PC-9 (cell line): ENCODE measurements around the gene AKAP6. TPM values are rescaled to one million over a fixed set of nuclear protein-coding genes. Genes with fewer than 3 reads are reported as not detected.

ENCODE experiments used
- BruUV-seq: library from RNA; stranded (reverse); fragments of 400-500 nt; replicated peaks from 2 replicates; lab custom pipeline; 2021; lab: Mats Ljungman, UMichigan
- CTCF ChIA-PET: fragments of 300-600 bp; sonication (Branson Sonifier 250); formaldehyde crosslinking; loops from one replicate; lab custom pipeline; 2022; ENCODE audit warnings: antibody characterized with exemption; lab: Charles Lee
- POLR2A ChIA-PET: fragments of 300-600 bp; sonication (Branson Sonifier 250); formaldehyde crosslinking; loops from one replicate; lab custom pipeline; 2022; ENCODE audit warnings: antibody characterized with exemption; ENCODE audit not compliant: unreplicated experiment; lab: Charles Lee
- DNase-seq, 2 experiments: peaks; one replicate each; pipeline versions ENCODE4 v3.0.0 to v3.0.0-alpha.2; 2015 to 2022; ENCODE audit warnings: mixed read lengths in 1 of 2
- H2AFZ ChIP-seq: fragments of 200-600 bp; sonication (generic); 2 replicates; pipeline ENCODE4 v1.8.1; 2017; ENCODE audit warnings: antibody characterized with exemption
- H3F3A ChIP-seq: fragments of 200-600 bp; sonication (generic); 2 replicates; pipeline ENCODE4 v1.8.1; 2017; ENCODE audit warnings: antibody characterized with exemption, mild to moderate bottlenecking, low read depth; ENCODE audit not compliant: insufficient read depth
- H3K27ac ChIP-seq: fragments of 200-600 bp; sonication (generic); 2 replicates; pipeline ENCODE4 v1.6.1; 2016; ENCODE audit warnings: mixed run types
- H3K27me3 ChIP-seq: fragments of 200-600 bp; sonication (generic); 2 replicates; pipeline ENCODE4 v1.6.1; 2016; ENCODE audit warnings: low read depth, mixed run types; ENCODE audit not compliant: insufficient read depth
- H3K36me3 ChIP-seq: fragments of 200-600 bp; sonication (generic); 2 replicates; pipeline ENCODE4 v1.6.1; 2016; ENCODE audit warnings: low read depth, mixed run types
- H3K4me1 ChIP-seq: fragments of 200-600 bp; sonication (generic); replicated peaks from 2 replicates; pipeline ENCODE4 v1.6.1; 2016; ENCODE audit warnings: mixed run types; ENCODE audit not compliant: insufficient read depth
- H3K4me2 ChIP-seq: fragments of 200-600 bp; sonication (generic); 2 replicates; pipeline ENCODE4 v1.6.1; 2017; ENCODE audit warnings: mixed run types
- H3K4me3 ChIP-seq: fragments of 200-600 bp; sonication (generic); 2 replicates; pipeline ENCODE4 v1.6.1; 2016; ENCODE audit warnings: mixed run types
- H3K79me2 ChIP-seq: fragments of 200-600 bp; sonication (generic); 2 replicates; pipeline ENCODE4 v1.6.1; 2017; ENCODE audit warnings: low read depth, mixed run types
- H3K9me2 ChIP-seq: fragments of 200-600 bp; sonication (generic); 2 replicates; pipeline ENCODE4 v1.8.1; 2017; ENCODE audit warnings: mild to moderate bottlenecking; ENCODE audit not compliant: insufficient read depth
- H3K9me3 ChIP-seq: fragments of 200-600 bp; sonication (generic); 2 replicates; pipeline ENCODE4 v1.8.1; 2016; ENCODE audit warnings: low read depth; ENCODE audit not compliant: insufficient read depth
- H4K20me1 ChIP-seq: fragments of 200-600 bp; sonication (generic); 2 replicates; pipeline ENCODE4 v1.8.1; 2017; ENCODE audit not compliant: insufficient read depth
- CTCF ChIP-seq: fragments of 200-600 bp; sonication (generic); conservative IDR thresholded peaks from 2 replicates; pipeline ENCODE4 v1.6.1; 2017; ENCODE audit warnings: mixed run types, antibody characterized with exemption, mild to moderate bottlenecking, moderate library complexity
- EZH2 ChIP-seq: fragments of 200-600 bp; sonication (generic); IDR thresholded peaks from 2 replicates; pipeline ENCODE4 v1.8.0; 2017; ENCODE audit warnings: antibody characterized with exemption, low read depth
- intact Hi-C: fragments of 100-400 bp; cut with micrococcal nuclease; formaldehyde crosslinking; loops from one replicate; pipeline ENCODE4 v1.10.0; 2022; ENCODE audit not compliant: unreplicated experiment
- total RNA-seq: library from RNA; stranded (reverse); gene quantifications from 2 replicates; pipeline ENCODE4 v1.2.3, GENCODE V29; 2021

AKAP6 gene
- total RNA-seq, 1 experiment from 2014 or later: 2.8 TPM

- BruUV-seq: no TSS peak
- no peaks in the 10 kb centered on the region for H3K9me3 ChIP-seq
- H3K4me3 ChIP-seq: no peak overlapping the region
- H3K36me3 ChIP-seq: no peaks in the 10 kb centered on the region
- no peak overlapping the region for H3K4me2 ChIP-seq
- intact Hi-C loops: no loop called here
- no peak for DNase-seq
- TF ChIP-seq CTCF (no peak), EZH2 (no peak)
- no peaks in the 10 kb centered on the region for H3K9me2 ChIP-seq
- H3K27ac ChIP-seq: no peak overlapping the region
- ChIA-PET POLR2A (no interaction called here), CTCF (no interaction called here)
- no peaks in the 10 kb centered on the region for H3F3A ChIP-seq
- H3K27me3 ChIP-seq: no peaks in the 10 kb centered on the region
- no peaks in the 10 kb centered on the region for H4K20me1 ChIP-seq
- H3K79me2 ChIP-seq: no peaks in the 10 kb centered on the region
- H3K4me1 ChIP-seq: peaks cover 4% of the 10 kb centered on the region; the same call in 1 of the 2 replicates
- no peak overlapping the region for H2AFZ ChIP-seq
Measured at GRCh38 chr14:32303865-32304264, 25.2 kb upstream of the AKAP6 start.

- Histone ChIP-seq H4K20me1 (no peaks in the 10 kb centered on the region), H3K36me3 (no peaks in the 10 kb centered on the region), H3K9me3 (no peaks in the 10 kb centered on the region), H2AFZ (no peak overlapping the region), H3F3A (no peaks in the 10 kb centered on the region), H3K27ac (no peak overlapping the region), H3K4me3 (no peak overlapping the region), H3K9me2 (no peaks in the 10 kb centered on the region), H3K27me3 (no peaks in the 10 kb centered on the region), H3K79me2 (no peaks in the 10 kb centered on the region), H3K4me2 (no peak overlapping the region), H3K4me1 (peaks cover 4% of the 10 kb centered on the region; the same call in 1 of the 2 replicates)
- ChIA-PET POLR2A (no interaction called here), CTCF (no interaction called here)
- DNase-seq: no peak
- no TSS peak for BruUV-seq
- intact Hi-C loops: no loop called here
- TF ChIP-seq EZH2 (no peak), CTCF (no peak)
Measured at GRCh38 chr14:32304296-32304695, 24.8 kb upstream of the AKAP6 start.

GRCh38 chr14:32306549-32306948, 22.5 kb upstream of the AKAP6 start:
- Histone ChIP-seq H3K4me2 (no peak overlapping the region), H3K9me2 (no peaks in the 10 kb centered on the region), H3K4me1 (peaks cover 4% of the 10 kb centered on the region; the same call in 1 of the 2 replicates), H3F3A (no peaks in the 10 kb centered on the region), H3K9me3 (no peaks in the 10 kb centered on the region), H2AFZ (no peak overlapping the region), H4K20me1 (no peaks in the 10 kb centered on the region), H3K27me3 (no peaks in the 10 kb centered on the region), H3K36me3 (no peaks in the 10 kb centered on the region), H3K27ac (no peak overlapping the region), H3K4me3 (no peak overlapping the region), H3K79me2 (no peaks in the 10 kb centered on the region)
- CTCF ChIA-PET: no interaction called here
- intact Hi-C loops: no loop called here
- DNase-seq: no peak
- POLR2A ChIA-PET: no interaction called here
- no peak for TF ChIP-seq EZH2
- no peak for TF ChIP-seq CTCF
- BruUV-seq: no TSS peak
